ENCODE data around the gene OTUB2. TPM values are rescaled to one million over a fixed set of nuclear protein-coding genes. Genes with fewer than 3 reads are reported as not detected.

Gene OTUB2
- total RNA-seq, 2 experiments from 2014 or later = 1.6 to 1.7 TPM

DNA sequence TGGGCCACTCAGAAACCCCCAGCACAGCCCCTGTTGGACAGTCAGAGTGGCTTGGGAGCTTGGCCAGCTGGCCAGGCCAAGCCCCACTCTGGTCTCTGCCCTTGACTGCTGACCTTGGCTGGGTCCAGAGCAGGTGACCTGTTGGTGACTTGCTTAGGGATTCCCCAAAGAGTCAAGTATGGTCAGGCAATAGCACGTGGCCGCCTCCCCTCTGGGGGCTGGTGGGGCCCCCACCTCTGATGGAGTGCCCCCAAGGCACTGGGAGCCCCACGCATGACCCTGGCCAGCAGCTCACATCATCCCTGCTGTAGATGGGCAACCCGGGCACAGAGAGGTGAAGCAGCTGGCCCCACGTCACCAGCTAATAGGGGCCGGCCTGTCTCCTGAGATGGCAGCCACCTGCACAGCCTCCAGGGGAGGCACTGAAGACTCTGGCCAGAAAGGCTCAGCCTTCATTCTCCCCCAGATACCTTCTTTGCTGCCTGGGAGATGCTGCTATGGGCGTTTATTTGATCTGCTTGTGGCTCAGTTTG lies 27.2 kb upstream of the OTUB2 start:
- Mint-ChIP-seq H3K4me1 (ENCODE audit: low read depth) (peaks cover 29% of the 10 kb centered on the region), H3K27me3 (ENCODE audit: low read depth) (no peaks in the 10 kb centered on the region), H3K9me3 (no peaks in the 10 kb centered on the region), H3K4me3 (no peak overlapping the region), H3K27ac (no peak overlapping the region), H3K36me3 (ENCODE audit: low read depth) (no peaks in the 10 kb centered on the region)
- CTCF ChIA-PET = interaction anchor here (0.9 to 15.7 kb wide), 8 partner anchors 7 to 194 kb away, joined by 3 to 384 read pairs (median 4); no protein-coding TSS in a partner anchor
- no peak for DNase-seq
- intact Hi-C loops (cut with micrococcal nuclease) = no loop called here

DNA sequence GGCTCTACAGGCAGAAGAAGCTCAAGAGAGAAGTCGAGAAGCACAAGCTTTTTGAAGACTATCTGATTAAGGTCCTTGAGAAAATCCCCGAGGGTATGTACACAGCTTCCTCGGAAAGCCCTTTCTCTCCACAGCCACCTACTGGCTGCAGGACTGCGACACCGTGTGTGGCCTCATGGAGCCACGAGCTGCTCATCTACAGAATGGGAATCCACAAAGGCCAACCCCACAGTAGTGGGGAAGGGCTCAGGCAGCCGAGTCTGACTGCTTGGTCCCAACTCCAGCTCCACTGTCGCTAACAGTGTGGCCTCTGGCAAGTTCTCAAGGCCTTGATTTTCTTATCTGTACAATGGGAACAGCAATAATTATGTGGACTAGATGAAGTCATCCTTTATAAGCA lies 26.6 kb upstream of the OTUB2 start:
- Mint-ChIP-seq H3K27ac (no peak overlapping the region), H3K4me1 (ENCODE audit: low read depth) (peaks cover 29% of the 10 kb centered on the region), H3K4me3 (no peak overlapping the region), H3K36me3 (ENCODE audit: low read depth) (no peaks in the 10 kb centered on the region), H3K9me3 (no peaks in the 10 kb centered on the region), H3K27me3 (ENCODE audit: low read depth) (no peaks in the 10 kb centered on the region)
- no peak for DNase-seq
- CTCF ChIA-PET = interaction anchor here (0.9 to 15.7 kb wide), 10 partner anchors 8 to 195 kb away, joined by 3 to 384 read pairs (median 6); no protein-coding TSS in a partner anchor
- intact Hi-C loops (cut with micrococcal nuclease) = no loop called here

DNA sequence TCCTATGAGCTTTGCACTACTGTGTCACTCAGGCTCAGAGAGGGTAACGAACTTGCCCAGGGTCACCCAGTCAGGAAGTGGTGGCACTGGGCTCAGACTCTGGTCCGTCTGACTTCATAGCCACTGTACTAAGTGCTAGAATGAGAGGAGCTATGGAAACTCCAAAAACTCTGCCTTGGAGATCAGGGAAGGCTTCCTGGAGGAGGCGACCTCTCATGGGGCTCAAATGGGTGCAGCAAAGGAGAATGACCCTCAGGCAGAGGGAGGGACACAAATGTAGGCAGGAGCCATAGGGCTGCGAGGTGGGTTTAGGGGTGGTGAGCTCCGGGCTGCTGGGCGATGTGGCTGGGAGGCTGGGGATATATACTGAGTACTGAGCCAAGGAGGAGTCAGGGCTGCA lies 25.9 kb upstream of the OTUB2 start:
- CTCF ChIA-PET = interaction anchor here (1.3 to 15.7 kb wide), 11 partner anchors 9 to 132 kb away, joined by 3 to 384 read pairs (median 9); no protein-coding TSS in a partner anchor
- H3K27me3 Mint-ChIP-seq (ENCODE audit: low read depth) = no peaks in the 10 kb centered on the region
- no peak overlapping the region for H3K27ac Mint-ChIP-seq
- no peak for DNase-seq
- no peaks in the 10 kb centered on the region for H3K36me3 Mint-ChIP-seq (ENCODE audit: low read depth)
- H3K9me3 Mint-ChIP-seq = no peaks in the 10 kb centered on the region
- H3K4me1 Mint-ChIP-seq (ENCODE audit: low read depth) = peaks cover 25% of the 10 kb centered on the region
- H3K4me3 Mint-ChIP-seq = no peak overlapping the region
- intact Hi-C loops (cut with micrococcal nuclease) = loop anchor here (10.0 kb wide), 1 partner anchor 345 kb away; no protein-coding TSS in a partner anchor

DNA sequence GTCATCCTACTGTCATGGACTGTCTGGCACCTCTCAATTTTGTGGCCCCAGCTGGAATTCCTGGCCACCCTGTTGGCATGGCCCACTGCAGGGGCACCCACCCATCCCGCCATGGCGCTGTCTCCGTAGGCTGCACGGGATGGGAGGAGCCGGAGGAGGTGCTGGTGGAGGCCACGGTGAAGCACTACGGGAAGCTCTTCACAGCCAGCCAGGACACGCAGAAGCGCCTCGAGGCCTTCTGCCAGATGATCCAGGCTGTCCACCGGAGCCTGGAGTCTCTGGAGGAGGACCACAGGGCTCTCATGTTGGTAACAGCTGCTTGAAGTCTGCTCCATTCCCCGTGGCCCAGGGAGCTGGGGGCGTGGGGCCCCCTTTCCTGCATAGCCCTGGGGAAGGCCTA lies 25.1 kb upstream of the OTUB2 start:
- Mint-ChIP-seq H3K4me1 (ENCODE audit: low read depth) (peaks cover 19% of the 10 kb centered on the region), H3K27me3 (ENCODE audit: low read depth) (no peaks in the 10 kb centered on the region), H3K9me3 (no peaks in the 10 kb centered on the region), H3K36me3 (ENCODE audit: low read depth) (no peaks in the 10 kb centered on the region), H3K27ac (no peak overlapping the region), H3K4me3 (no peak overlapping the region)
- intact Hi-C loops (cut with micrococcal nuclease) = loop anchor here (1.0 to 10.0 kb wide), 4 partner anchors 23 to 346 kb away; no protein-coding TSS in a partner anchor
- CTCF ChIA-PET = interaction anchor here (0.9 to 15.7 kb wide), 16 partner anchors 8 to 139 kb away, joined by 3 to 384 read pairs (median 8); no protein-coding TSS in a partner anchor
- no peak for DNase-seq

DNA sequence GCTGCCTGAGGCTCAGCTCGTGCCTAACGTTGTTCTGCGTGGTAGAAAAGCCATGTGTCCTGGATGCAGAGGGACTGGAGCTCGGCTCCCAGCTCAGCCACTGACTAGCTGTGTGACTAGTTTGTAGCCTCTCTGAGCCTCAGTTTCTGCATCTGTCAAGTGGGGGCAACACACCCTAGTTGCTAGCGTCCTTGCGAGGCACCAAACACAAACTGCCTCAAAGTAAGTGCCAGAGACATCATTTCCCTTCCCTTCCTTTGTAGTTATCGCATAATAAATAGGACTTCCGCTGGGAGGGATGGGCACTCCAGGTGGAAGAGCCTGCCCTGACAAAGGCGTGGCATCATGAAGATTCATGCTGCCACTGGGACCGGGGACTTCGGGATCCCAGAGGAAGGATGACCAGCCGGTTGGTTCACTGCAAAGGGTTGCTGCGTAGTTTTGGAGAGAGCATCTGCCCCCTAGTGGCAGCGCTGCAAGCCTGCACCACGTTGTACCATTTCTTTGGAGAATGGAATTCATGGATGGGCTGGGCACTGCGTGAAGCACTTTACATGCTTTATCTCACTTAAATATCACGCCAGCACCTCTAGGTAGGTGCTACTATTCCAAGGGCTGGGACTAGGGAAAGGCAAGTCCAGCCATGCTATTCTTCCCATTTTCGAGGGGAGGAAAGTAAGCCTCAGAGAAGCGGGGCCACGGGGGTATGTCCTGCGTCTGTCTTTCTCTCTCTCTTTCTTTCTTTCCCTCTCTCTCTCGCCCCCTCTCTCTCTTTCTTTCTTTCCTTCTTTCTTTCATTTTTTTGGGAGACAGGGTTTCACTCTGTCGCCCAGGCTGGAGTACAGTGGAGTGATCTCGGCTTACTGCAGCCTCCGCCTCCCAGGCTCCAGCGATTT lies 24.4 kb upstream of the OTUB2 start:
- Mint-ChIP-seq H3K27me3 (ENCODE audit: low read depth) (no peaks in the 10 kb centered on the region), H3K9me3 (no peaks in the 10 kb centered on the region), H3K4me3 (no peak overlapping the region), H3K36me3 (ENCODE audit: low read depth) (no peaks in the 10 kb centered on the region), H3K4me1 (ENCODE audit: low read depth) (peaks cover 17% of the 10 kb centered on the region), H3K27ac (no peak overlapping the region)
- DNase-seq = peak; percentile 71
- intact Hi-C loops (cut with micrococcal nuclease) = loop anchor here (1.0 to 10.0 kb wide), 4 partner anchors 23 to 347 kb away; no protein-coding TSS in a partner anchor
- CTCF ChIA-PET = interaction anchor here (0.7 to 15.7 kb wide), 19 partner anchors 8 to 139 kb away, joined by 3 to 384 read pairs (median 8); no protein-coding TSS in a partner anchor

DNA sequence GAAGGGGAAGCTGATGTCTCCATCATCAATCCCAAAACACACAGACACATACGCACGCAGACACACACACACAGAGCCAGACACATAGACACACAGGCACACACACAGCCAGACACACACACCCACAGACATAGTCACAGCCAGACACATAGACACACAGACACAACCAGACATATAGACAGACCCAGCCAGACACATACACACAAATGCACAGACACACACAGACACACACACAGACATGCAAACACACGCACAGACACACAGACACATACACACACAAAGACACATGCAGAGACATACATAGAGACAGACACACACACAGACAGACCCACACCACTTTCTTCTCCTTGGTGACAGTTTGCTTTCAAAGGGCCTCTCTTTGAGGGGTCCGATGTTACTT lies 22.7 kb upstream of the OTUB2 start:
- DNase-seq = no peak
- H3K27me3 Mint-ChIP-seq (ENCODE audit: low read depth) = no peaks in the 10 kb centered on the region
- H3K4me3 Mint-ChIP-seq = no peak overlapping the region
- peaks cover 14% of the 10 kb centered on the region for H3K4me1 Mint-ChIP-seq (ENCODE audit: low read depth)
- H3K27ac Mint-ChIP-seq = no peak overlapping the region
- CTCF ChIA-PET = interaction anchor here (1.3 to 15.7 kb wide), 5 partner anchors 8 to 64 kb away, joined by 4 to 384 read pairs (median 5); no protein-coding TSS in a partner anchor
- H3K36me3 Mint-ChIP-seq (ENCODE audit: low read depth) = no peaks in the 10 kb centered on the region
- no peaks in the 10 kb centered on the region for H3K9me3 Mint-ChIP-seq
- intact Hi-C loops (cut with micrococcal nuclease) = loop anchor here (10.0 kb wide), 1 partner anchor 349 kb away; no protein-coding TSS in a partner anchor

DNA sequence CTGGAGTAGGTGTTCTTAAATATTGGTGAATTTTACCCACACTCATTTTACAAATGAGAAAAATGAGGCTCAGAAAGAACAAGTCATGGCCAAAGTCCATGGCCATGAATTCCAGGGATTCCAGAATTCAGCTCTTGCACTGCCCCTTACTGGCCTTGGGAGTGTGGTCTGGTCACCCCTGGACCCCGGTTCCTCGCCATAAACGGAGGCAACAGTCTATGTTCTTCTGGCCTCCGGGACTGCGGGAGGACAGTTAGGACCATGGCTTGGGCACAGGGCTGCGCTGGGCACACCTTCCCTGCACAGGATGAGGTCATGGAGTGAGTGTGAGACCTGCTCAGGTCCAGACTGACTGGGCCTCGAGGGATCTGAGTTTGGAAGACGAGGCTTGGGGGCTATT lies 22.1 kb upstream of the OTUB2 start:
- Mint-ChIP-seq H3K9me3 (no peaks in the 10 kb centered on the region), H3K27ac (no peak overlapping the region), H3K36me3 (ENCODE audit: low read depth) (no peaks in the 10 kb centered on the region), H3K4me3 (no peak overlapping the region), H3K4me1 (ENCODE audit: low read depth) (peaks cover 15% of the 10 kb centered on the region), H3K27me3 (ENCODE audit: low read depth) (no peaks in the 10 kb centered on the region)
- DNase-seq = no peak
- intact Hi-C loops (cut with micrococcal nuclease) = loop anchor here (10.0 kb wide), 1 partner anchor 349 kb away; no protein-coding TSS in a partner anchor
- CTCF ChIA-PET = interaction anchor here (0.6 to 15.7 kb wide), 9 partner anchors 7 to 71 kb away, joined by 3 to 384 read pairs (median 4); partner anchors contain the start of gene CCDC197

DNA sequence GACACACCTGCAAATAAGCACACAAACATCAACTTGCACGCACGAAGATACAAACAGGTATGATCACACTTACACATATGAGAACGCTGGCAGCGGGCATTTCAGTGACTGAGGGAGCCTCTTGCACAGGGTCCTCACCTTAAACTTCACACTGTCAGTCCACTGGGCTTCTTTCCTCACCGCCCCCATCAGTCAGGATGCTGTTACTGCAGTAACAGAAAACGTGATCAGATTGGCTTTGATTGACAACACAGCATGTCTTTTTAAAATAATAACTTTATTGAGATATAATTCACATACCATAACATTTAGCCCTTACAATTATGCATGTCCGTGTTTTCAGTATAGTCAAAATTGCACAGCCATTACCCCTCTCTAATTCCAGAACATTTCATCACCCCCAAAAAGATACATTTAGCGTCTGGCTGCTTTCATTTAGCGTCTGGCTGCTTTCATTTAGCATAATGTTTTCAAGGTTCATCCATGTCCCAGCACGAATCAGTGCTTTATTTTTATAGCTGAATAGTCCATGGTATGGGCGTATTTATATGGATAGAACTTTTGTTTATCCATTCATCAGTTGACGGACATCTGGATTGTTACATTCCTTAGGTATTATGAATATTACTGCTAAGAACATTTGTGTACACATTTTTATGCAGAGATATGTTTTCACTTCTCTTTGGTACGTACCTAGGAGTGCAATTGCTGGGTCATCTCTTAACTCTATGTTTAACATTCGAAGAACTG lies 20.6 kb upstream of the OTUB2 start:
- H3K36me3 Mint-ChIP-seq (ENCODE audit: low read depth) = no peaks in the 10 kb centered on the region
- H3K9me3 Mint-ChIP-seq = no peaks in the 10 kb centered on the region
- DNase-seq = no peak
- peaks cover 26% of the 10 kb centered on the region for H3K4me1 Mint-ChIP-seq (ENCODE audit: low read depth)
- CTCF ChIA-PET = interaction anchor here (0.6 to 15.7 kb wide), 8 partner anchors 9 to 96 kb away, joined by 3 to 384 read pairs (median 4); partner anchors contain the start of gene CCDC197
- peaks cover 2% of the 10 kb centered on the region for H3K27me3 Mint-ChIP-seq (ENCODE audit: low read depth)
- intact Hi-C loops (cut with micrococcal nuclease) = loop anchor here (10.0 kb wide), 1 partner anchor 351 kb away; no protein-coding TSS in a partner anchor
- H3K27ac Mint-ChIP-seq = no peak overlapping the region
- H3K4me3 Mint-ChIP-seq = no peak overlapping the region

DNA sequence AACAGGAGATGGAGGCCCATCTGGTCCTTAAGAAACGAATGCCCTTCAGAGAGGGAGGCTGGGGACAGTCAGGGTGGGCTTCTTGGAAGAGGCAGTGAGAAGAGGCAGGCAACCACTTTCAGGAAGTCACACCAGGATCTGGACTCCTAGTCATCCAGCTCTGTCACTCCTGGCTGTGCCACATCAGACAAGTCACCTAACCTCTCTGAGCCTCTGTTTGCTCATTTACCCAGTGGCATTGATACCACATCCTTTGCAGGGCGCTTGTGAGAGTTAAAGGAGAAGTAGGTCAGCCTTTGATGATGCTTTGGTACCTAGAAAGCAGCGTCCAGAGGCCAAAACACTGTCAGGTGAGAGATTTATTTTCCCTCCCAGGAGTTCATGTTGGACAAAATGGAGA lies 17.9 kb upstream of the OTUB2 start:
- no peak overlapping the region for H3K4me3 Mint-ChIP-seq
- H3K27me3 Mint-ChIP-seq (ENCODE audit: low read depth) = peaks cover 2% of the 10 kb centered on the region
- no peaks in the 10 kb centered on the region for H3K9me3 Mint-ChIP-seq
- H3K36me3 Mint-ChIP-seq (ENCODE audit: low read depth) = no peaks in the 10 kb centered on the region
- CTCF ChIA-PET = interaction anchor here (0.5 to 5.8 kb wide), 2 partner anchors 67 to 123 kb away, joined by 3 to 33 read pairs; no protein-coding TSS in a partner anchor
- DNase-seq = no peak
- no peak overlapping the region for H3K27ac Mint-ChIP-seq
- intact Hi-C loops (cut with micrococcal nuclease) = loop anchor here (10.0 kb wide), 1 partner anchor 353 kb away; no protein-coding TSS in a partner anchor
- peaks cover 31% of the 10 kb centered on the region for H3K4me1 Mint-ChIP-seq (ENCODE audit: low read depth)

DNA sequence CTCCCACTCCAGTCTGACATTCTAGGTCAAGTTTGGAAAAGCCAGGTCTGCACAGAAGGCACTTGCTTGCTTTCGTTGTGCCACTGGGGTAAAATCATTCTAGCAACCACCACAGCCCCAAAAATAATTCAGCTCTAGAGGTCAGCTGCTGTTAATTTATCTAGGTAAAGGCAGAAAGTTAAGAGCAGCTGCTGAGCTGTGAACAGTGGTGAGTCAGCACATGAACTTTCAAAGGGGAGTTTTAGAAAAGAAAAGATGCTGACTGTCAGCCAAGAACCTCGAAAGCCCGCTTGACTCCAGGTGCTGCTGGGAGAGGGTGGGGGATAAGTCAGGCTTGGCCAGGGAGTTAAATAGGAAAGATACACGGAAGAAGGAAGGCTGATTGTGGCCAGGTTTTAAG lies 16.4 kb upstream of the OTUB2 start:
- H3K27ac Mint-ChIP-seq = peak overlapping the region; percentile 10
- H3K9me3 Mint-ChIP-seq = no peaks in the 10 kb centered on the region
- CTCF ChIA-PET = interaction anchor here (1.7 to 5.8 kb wide), 2 partner anchors 9 to 69 kb away, joined by 8 to 33 read pairs; no protein-coding TSS in a partner anchor
- no peaks in the 10 kb centered on the region for H3K36me3 Mint-ChIP-seq (ENCODE audit: low read depth)
- H3K27me3 Mint-ChIP-seq (ENCODE audit: low read depth) = peaks cover 2% of the 10 kb centered on the region
- intact Hi-C loops (cut with micrococcal nuclease) = loop anchor here (10.0 kb wide), 1 partner anchor 355 kb away; no protein-coding TSS in a partner anchor
- no peak for DNase-seq
- H3K4me3 Mint-ChIP-seq = no peak overlapping the region
- H3K4me1 Mint-ChIP-seq (ENCODE audit: low read depth) = peaks cover 31% of the 10 kb centered on the region

DNA sequence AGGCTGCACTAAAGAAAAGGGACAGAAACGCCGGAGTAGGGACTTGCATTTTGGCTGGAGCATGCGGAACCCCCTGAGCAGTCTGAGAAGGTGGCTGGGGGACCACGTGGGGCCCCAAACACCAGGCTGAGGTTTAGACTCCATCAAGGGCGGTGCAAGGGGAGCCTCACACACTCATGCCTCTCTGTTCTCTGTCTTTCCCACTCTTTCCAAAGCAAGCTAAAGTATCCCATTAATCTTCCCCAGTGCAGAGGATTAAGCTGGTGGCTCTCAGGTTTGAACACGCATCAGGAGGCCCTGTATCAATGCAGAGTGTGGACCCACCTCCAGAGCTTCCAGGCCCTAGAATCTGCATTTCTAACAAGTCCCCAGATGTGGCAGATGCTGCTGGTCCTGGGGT lies 15.5 kb upstream of the OTUB2 start:
- no peak overlapping the region for H3K27ac Mint-ChIP-seq

More for the DNA sequence above, 15.5 kb upstream of the OTUB2 start:
- no peak for DNase-seq
- no peaks in the 10 kb centered on the region for H3K9me3 Mint-ChIP-seq
- no peaks in the 10 kb centered on the region for H3K36me3 Mint-ChIP-seq (ENCODE audit: low read depth)
- H3K4me1 Mint-ChIP-seq (ENCODE audit: low read depth) = peaks cover 31% of the 10 kb centered on the region
- CTCF ChIA-PET = interaction anchor here (0.6 to 5.8 kb wide), 4 partner anchors 10 to 126 kb away, joined by 3 to 33 read pairs (median 8); no protein-coding TSS in a partner anchor
- H3K4me3 Mint-ChIP-seq = no peak overlapping the region
- H3K27me3 Mint-ChIP-seq (ENCODE audit: low read depth) = peaks cover 2% of the 10 kb centered on the region
- intact Hi-C loops (cut with micrococcal nuclease) = no loop called here

All from activated naive CD4-positive, alpha-beta T cell treated with anti-CD3 and anti-CD28 coated beads for 36 hours (primary cell).